GM21786 (cell line): ENCODE measurements around the gene CAPN13.

ENCODE experiments used
- ATAC-seq: cut with Tn5 transposase; IDR thresholded peaks from one replicate; pipeline ENCODE4 v1.9.1; 2021; ENCODE audit not compliant: unreplicated experiment

Gene CAPN13, protein sequence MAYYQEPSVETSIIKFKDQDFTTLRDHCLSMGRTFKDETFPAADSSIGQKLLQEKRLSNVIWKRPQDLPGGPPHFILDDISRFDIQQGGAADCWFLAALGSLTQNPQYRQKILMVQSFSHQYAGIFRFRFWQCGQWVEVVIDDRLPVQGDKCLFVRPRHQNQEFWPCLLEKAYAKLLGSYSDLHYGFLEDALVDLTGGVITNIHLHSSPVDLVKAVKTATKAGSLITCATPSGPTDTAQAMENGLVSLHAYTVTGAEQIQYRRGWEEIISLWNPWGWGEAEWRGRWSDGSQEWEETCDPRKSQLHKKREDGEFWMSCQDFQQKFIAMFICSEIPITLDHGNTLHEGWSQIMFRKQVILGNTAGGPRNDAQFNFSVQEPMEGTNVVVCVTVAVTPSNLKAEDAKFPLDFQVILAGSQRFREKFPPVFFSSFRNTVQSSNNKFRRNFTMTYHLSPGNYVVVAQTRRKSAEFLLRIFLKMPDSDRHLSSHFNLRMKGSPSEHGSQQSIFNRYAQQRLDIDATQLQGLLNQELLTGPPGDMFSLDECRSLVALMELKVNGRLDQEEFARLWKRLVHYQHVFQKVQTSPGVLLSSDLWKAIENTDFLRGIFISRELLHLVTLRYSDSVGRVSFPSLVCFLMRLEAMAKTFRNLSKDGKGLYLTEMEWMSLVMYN

DNA sequence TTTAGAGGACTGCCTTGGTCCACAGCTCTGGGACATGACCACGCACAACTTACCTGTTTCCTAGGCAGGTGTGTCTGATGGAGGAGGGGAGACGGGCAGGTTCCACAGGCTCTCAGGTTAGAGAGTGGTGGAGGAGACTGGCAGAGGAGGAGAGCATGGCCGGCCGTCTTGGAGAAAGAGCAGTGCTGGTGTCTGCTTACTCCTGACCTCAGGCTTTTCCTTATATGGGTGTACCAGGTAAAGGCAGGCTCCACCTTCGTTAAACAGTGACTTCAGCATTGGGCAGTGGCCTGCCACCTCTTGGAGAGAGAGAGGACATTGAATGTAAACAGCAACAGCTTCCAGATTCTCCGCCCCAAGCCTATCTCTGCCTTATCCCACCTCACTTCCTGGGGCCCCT, at the start of gene CAPN13:
TSS of gene CAPN13 (minus strand) at position 198 of the 400 bp plus-strand sequence. CDS start 20,121 bp downstream, outside the sequence.
- no peak for ATAC-seq

DNA sequence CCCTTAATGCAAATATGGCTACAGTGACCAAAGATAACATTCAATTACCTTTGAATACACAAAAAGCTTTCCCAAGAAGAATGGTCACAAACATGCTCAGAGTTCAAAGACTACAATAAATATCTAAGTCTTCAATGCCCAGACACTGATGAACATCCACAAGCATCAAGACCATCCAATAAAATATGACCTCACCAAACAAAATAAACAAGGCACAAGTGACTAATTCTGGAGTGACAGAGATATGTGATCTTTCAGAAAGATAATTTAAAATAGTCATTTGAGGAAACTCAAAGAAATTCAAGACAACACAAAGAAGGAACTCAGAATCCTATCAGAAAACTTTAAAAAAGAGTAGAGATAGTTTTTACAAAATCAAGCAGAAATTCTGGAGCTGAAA, 40.6 kb upstream of the CAPN13 start:
- no peak for ATAC-seq

DNA sequence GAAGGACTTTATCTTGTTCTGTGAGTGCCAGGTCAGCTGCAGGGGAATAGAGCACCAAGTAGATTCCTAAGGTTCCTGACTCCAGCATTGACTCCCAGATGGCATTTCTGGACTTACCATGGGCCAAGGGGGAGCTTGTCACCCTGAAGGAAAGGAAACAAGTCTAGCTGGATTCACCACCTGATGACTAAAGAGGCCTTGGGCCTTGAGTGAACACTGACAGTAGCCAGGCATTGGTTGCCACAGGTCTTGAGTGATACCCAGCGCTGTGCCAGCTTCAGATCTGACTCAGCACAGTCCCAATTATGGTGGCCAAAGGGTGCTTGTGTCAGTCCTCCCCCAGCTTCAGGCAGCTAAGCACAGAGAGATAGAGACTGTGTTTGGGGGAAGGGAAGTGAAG, 40.1 kb upstream of the CAPN13 start:
- ATAC-seq = no peak

DNA sequence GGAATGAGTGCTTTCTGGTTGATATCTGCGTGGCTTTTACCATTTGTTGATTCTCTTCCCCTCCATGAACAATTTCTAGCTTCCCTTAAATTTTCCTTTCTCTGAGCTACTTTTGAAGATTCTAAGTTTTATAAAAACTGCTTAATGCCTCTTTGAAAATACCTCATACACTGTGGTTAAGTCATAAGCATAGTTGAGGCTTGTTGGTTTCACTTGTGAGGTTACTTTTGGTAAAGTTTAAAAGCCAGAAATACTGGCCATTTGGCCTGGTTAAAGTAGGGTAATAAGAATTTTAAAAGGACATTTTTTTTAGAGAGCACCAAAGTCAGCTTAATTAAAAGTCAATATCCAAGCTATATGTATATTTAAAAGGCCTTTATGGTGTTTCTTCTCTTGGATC, 21.3 kb upstream of the CAPN13 start:
- no peak for ATAC-seq

DNA sequence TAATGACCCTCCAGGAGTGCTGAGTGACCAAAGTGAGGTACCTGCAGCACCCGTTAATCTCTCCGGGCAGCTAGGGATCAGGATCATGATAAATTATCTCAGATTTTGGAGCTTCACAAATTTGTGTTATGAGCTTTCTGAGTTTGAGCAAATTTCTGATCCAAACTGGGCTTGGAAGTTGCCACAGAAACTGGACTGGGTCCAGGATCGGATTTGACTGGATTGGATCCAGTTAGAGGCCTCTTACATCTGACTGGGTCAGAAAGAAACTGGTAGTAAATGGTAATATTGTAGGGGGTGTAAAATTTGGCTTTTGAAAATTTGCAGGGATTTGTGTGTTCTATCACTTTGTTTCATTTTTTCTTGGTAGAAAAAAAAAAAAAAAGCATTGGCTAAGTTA, 19.7 kb upstream of the CAPN13 start:
- no peak for ATAC-seq

DNA sequence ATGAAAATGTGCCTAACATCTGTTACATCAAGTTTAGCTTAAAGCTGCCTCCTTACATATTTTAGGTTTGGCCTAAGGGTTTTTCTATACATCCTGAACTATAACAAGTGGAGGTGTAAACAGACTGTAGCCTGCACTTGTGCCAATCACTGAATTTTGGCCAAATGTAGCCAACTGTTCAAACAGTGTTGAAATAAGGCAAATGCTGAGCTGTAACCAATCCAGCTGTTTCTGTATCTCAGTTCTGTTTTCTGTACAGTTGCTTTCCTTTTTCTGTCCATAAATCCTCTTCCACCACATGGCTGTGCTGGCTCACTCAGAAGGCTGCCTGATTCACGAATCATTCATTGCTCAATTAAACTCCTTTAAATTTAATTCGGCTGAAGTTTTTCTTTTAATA, 19.2 kb upstream of the CAPN13 start:
- ATAC-seq = no peak

- no peak for ATAC-seq
Observed at GRCh38 chr2:30823452-30823851, 16.2 kb upstream of the CAPN13 start.

DNA sequence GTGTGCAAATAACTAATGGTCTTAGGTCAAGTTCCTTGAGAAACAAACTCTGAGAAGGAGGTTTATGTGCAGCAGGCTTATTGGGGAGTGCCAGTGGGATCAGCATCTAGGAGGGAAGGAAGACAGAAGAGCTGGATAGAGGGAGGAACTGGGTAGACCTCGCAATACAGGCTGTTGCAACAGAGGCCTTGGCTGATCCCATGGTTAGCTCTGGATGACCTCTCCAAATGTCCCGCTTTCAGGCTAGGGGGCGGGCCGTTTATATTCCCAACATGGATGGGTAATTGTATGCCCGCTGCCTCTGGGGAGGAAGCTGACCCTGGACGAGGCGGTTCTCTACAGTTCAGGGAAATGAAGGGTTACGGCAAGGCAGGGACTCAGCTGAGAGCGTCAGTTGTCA, 14.7 kb upstream of the CAPN13 start:
- ATAC-seq = no peak

DNA sequence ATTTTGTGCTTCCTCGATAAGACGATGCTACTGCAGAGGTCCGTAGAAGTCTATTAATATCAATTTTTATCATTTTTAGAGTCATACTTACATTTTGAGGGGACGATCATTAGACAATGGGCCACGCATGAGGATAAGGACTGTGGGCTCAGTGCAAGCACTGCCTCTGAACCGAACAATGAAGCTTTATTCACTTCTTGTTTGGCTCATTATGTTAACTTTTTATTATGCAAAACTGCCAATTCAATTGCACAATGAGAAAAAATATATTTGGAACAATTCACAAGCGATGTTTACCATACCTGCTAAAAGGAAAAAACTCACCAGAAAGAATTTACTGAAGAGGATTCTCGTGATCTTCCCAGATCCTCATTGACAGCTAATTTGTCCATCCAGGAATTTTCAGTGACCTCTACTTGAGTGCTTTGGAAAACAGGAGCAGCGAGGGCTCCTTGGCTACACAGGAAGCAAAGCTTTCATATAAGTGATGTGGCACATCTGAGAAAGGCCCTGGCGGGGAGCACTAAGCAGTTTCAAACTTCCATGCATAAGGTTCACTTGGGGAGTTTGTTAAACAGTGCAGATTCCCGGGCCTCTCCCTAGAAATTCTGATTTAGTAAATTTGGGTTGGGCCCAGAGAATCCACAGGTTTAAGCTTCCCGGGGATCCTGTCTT, 13.3 kb upstream of the CAPN13 start:
- ATAC-seq = no peak

DNA sequence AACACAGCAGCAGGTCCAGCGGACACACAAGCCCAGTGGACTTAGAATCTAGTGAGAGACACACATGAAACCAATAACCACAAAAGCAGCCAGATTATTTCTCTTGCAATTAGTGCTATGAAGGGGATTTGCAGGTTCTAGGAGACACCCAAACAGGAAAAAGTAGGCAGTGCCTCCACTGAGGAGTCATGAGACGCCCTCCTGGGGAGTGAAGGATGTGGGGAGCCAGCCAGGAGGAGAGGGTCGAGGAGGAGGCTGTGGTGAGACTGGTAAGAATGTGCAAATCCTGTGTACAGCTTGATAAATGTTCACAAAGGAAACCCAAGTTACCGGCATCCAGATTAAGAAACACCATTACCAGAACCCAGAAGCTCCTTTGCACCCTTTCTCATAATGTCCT, 2.7 kb upstream of the CAPN13 start:
- ATAC-seq = no peak

DNA sequence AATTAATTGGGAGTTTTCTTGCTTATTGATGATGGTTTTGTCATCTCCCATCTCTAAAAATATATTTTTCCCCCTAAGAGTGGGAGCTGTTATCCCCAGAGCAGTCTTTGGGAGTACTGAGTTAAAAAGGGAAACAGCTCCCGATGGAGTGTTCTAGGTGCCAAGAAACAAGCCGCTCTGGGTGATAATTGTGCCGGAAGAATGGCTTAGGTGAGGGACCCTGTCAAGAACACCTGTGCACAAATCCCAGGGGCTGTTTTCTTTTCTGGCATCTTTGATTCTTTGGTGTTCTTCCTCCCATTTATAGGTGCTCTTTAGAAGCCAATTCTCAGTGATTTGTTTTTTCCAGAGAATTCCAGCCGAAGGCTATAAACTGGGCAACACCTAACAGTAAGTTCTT, 1.4 kb upstream of the CAPN13 start:
- ATAC-seq = no peak

DNA sequence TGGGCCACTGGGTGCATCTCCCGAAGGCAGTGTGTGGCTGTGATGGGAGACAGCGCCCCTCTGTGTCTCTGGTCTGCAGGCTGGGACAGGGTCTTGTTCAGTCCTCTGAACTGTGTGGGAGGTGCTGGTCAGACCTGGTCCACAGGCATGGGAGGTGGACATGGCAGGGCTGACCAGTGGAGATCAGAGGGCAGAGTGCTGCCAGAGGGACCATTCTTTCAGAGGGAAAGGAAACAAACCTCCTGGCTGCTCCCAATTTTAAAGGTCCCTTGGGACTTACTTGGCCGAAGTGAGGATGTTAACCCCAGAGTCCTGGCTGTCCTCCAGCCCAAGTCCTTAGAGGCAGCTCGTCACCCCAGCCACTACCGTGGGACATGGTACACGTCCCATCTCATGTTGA, 4.0 kb downstream of the CAPN13 start:
- ATAC-seq = no peak

DNA sequence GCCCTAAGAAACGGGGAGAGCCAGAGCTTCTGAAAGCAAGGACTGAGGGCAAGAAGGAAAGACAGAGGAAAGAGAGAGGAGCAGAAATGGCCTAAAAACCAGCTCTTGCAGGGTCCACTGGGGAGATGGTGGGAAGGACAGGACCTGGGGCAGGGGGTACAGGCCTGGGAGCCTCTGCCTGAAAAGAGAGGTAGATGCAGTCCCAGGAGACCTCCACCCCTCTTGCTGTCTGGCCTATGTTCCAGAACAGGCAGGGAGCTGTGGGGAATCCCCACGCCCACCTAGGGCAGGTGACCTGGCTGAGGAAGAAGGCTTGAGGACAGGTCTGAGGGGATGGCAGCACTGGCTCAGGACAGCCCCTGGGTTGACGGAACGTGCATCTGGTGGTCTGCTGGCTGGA, 4.6 kb downstream of the CAPN13 start:
- no peak for ATAC-seq

DNA sequence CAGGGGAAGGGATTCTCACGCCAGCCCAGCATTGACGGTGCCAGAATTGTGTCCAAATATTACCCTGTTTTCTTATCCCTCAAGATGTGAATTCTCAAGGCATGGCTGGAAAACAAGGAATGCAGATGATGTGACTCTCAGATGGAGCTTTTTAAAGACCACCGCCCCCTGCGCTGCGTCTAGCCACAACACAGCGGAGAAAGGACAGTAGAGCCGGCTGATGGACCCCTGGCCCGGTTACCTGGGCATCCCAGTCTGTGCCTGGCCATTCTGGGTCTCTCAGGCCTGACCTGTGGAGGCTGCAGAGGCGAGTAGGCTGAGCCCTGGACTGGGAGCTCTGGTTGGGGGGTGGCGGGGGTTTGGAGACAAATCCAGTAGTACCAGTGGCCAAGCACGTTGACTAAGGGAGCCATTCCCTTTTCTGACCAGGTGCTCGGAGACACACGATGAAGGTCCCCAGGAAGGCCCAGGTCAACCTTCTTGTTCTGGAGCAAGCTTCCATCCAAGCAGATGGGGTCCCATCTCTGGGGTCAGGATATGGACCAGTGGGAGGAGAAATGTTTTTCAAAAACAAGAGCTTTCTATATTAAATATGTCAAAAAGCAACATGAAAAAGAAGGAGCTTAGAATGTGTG, 5.3 kb downstream of the CAPN13 start:
- no peak for ATAC-seq

DNA sequence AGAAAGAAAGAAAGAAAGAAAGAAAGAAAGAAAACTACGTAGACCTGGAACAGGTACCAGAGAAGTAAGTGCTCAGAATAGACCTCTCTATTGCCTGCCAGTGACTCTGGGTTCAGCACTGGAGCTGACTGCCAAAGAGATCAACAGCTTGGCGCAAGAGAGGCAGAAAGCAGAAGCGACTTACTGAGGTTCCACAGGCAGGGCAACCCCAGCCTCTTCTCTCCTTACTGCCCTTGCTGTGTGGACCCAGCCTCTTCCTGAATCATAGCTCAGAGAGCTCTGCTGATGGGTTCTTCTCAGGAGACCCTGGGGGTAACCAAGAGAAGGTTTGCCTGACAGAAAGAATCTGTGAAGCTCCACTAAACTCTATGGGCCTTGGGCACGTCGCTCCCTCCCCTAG, 7.1 kb downstream of the CAPN13 start:
- no peak for ATAC-seq

DNA sequence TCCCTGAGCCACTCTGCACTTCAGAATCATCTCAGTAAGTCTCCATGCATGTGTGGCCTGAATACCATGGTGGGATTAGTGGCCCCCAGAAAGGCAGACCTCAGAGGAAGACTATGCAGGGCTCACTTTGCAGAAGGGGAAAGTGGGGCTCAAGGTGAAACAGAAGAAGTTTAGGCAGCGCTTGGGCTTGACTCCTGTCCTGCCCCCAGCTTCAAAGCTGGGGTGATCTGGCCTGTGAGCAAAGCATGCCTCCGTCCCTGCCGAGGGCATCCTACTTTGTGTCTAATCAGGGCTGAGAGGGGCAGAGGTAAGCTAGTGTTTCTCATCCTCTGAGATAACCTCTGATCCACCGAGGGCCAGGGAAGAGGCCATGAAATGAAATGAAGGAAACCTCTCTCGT, 7.9 kb downstream of the CAPN13 start:
- ATAC-seq = no peak

DNA sequence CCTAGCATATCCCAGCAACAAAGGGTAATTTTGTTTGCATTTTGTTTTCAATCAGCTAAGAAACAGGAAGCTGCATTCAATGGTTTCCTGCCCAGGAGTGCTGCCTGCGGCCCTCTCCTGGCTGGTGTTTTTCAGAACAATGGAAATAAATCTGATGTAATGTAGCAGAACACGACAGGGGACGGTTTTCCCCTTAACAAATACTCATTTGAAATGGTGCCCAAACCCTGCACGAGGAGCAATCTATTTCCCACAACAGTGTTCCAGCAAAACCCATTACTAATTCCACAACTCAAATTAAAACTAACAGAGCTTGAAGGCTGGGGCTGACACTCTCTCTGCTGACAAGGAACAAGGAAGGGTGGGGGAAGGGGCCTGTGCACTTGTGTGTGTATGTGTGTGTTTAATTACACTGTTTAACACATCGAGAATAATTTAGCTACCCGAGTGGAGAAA, 8.7 kb downstream of the CAPN13 start:
- no peak for ATAC-seq

- no peak for ATAC-seq
Observed at GRCh38 chr2:30797381-30798015, 9.7 kb downstream of the CAPN13 start.

- no peak for ATAC-seq
Observed at GRCh38 chr2:30796699-30797098, 10.5 kb downstream of the CAPN13 start.

GRCh38 chr2:30792521-30792920, 14.7 kb downstream of the CAPN13 start:
- ATAC-seq = no peak

GRCh38 chr2:30790879-30791278, 16.4 kb downstream of the CAPN13 start:
- ATAC-seq = no peak
